WTC11 (cell line): ENCODE results near the gene RBM18. TPM values are rescaled to one million over a fixed set of nuclear protein-coding genes. Genes with fewer than 3 reads are reported as not detected.

Experiments used
- ARID4B ChIP-seq: sonication (generic); formaldehyde crosslinking; IDR thresholded peaks from 2 replicates; pipeline ENCODE4 v1.8.0; 2023; ENCODE audit warnings: missing genetic modification reagents, mild to moderate bottlenecking, borderline replicate concordance
- ATF1 ChIP-seq: sonication (generic); formaldehyde crosslinking; IDR thresholded peaks from 2 replicates; pipeline ENCODE4 v1.8.1; 2023; ENCODE audit warnings: mild to moderate bottlenecking, moderate library complexity, missing genetic modification reagents
- CDX4 ChIP-seq: fragments of 250-450 bp; sonication (Bioruptor Pico); IDR thresholded peaks from 2 replicates; pipeline ENCODE4 v1.9.0; 2021; ENCODE audit warnings: moderate library complexity, mild to moderate bottlenecking, inconsistent platforms, borderline replicate concordance
- FOXJ3 ChIP-seq: sonication (generic); formaldehyde crosslinking; IDR thresholded peaks from 2 replicates; pipeline ENCODE4 v1.9.0; 2021; ENCODE audit warnings: missing genetic modification reagents, mild to moderate bottlenecking, borderline replicate concordance
- FOXP4 ChIP-seq: sonication (generic); formaldehyde crosslinking; IDR thresholded peaks from 2 replicates; pipeline ENCODE4 v1.8.0; 2022; ENCODE audit warnings: mild to moderate bottlenecking, missing genetic modification reagents
- GTF2I ChIP-seq: fragments of 250-450 bp; sonication (Bioruptor Pico); conservative IDR thresholded peaks from 2 replicates; pipeline ENCODE4 v1.4.0; 2021; ENCODE audit warnings: mild to moderate bottlenecking
- IRF2 ChIP-seq: sonication (generic); formaldehyde crosslinking; IDR thresholded peaks from 2 replicates; pipeline ENCODE4 v1.8.0; 2022; ENCODE audit warnings: low read depth, missing genetic modification reagents, borderline replicate concordance
- JAZF1 ChIP-seq: fragments of 250-450 bp; sonication (Bioruptor Pico); IDR thresholded peaks from 2 replicates; pipeline ENCODE4 v1.9.0; 2021; ENCODE audit warnings: moderate library complexity, mild to moderate bottlenecking, inconsistent platforms
- JUN ChIP-seq: sonication (generic); formaldehyde crosslinking; IDR thresholded peaks from 2 replicates; pipeline ENCODE4 v1.8.0; 2023; ENCODE audit warnings: mild to moderate bottlenecking, missing genetic modification reagents
- NFATC4 ChIP-seq: fragments of 250-450 bp; sonication (Bioruptor Pico); IDR thresholded peaks from 2 replicates; pipeline ENCODE4 v1.9.0; 2021; ENCODE audit warnings: mild to moderate bottlenecking
- NFE2L1 ChIP-seq: sonication (generic); formaldehyde crosslinking; IDR thresholded peaks from 2 replicates; pipeline ENCODE4 v1.8.1; 2023; ENCODE audit warnings: missing genetic modification reagents
- NFYB ChIP-seq: sonication (generic); formaldehyde crosslinking; conservative IDR thresholded peaks from 2 replicates; pipeline ENCODE4 v1.8.0; 2022; ENCODE audit warnings: low read depth, missing genetic modification reagents
- NR2C2 ChIP-seq: sonication (generic); formaldehyde crosslinking; IDR thresholded peaks from 2 replicates; pipeline ENCODE4 v1.8.0; 2022; ENCODE audit warnings: mild to moderate bottlenecking, missing genetic modification reagents
- OVOL2 ChIP-seq: fragments of 250-450 bp; sonication (Bioruptor Pico); IDR thresholded peaks from 2 replicates; pipeline ENCODE4 v1.9.0; 2021; ENCODE audit warnings: mild to moderate bottlenecking, borderline replicate concordance
- RELA ChIP-seq: sonication (generic); formaldehyde crosslinking; IDR thresholded peaks from 2 replicates; pipeline ENCODE4 v1.8.1; 2022; ENCODE audit warnings: missing genetic modification reagents, mild to moderate bottlenecking, borderline replicate concordance
- SMAD4 ChIP-seq: sonication (generic); formaldehyde crosslinking; IDR thresholded peaks from 2 replicates; pipeline ENCODE4 v1.8.0; 2022; ENCODE audit warnings: mild to moderate bottlenecking, missing genetic modification reagents
- USF2 ChIP-seq: sonication (generic); formaldehyde crosslinking; IDR thresholded peaks from 2 replicates; pipeline ENCODE4 v1.8.1; 2023; ENCODE audit warnings: mild to moderate bottlenecking, missing genetic modification reagents, moderate library complexity
- ZNF121 ChIP-seq: sonication (generic); formaldehyde crosslinking; IDR thresholded peaks from 2 replicates; pipeline ENCODE4 v1.8.0; 2023; ENCODE audit warnings: missing genetic modification reagents
- ZNF219 ChIP-seq: sonication (generic); formaldehyde crosslinking; IDR thresholded peaks from 2 replicates; pipeline ENCODE4 v1.8.0; 2023; ENCODE audit warnings: missing genetic modification reagents, mild to moderate bottlenecking, borderline replicate concordance
- ZNF232 ChIP-seq: sonication (generic); formaldehyde crosslinking; IDR thresholded peaks from 2 replicates; pipeline ENCODE4 v1.8.0; 2022; ENCODE audit warnings: mild to moderate bottlenecking, missing genetic modification reagents
- ZNF512 ChIP-seq: sonication (generic); formaldehyde crosslinking; IDR thresholded peaks from 2 replicates; pipeline ENCODE4 v1.8.1; 2022; ENCODE audit warnings: missing genetic modification reagents, borderline replicate concordance
- total RNA-seq: library from RNA; stranded (reverse); gene quantifications from 3 replicates; pipeline ENCODE4 v1.2.3, GENCODE V29; 2021
- TF ChIP-seq, protein P1 (sequence below): fragments of 250-450 bp; sonication (Bioruptor Pico); IDR thresholded peaks from 2 replicates; pipeline ENCODE4 v1.8.0; 2021; ENCODE audit warnings: mild to moderate bottlenecking
- TF ChIP-seq, protein P2 (sequence below): sonication (generic); formaldehyde crosslinking; IDR thresholded peaks from 2 replicates; pipeline ENCODE4 v1.8.1; 2022; ENCODE audit warnings: mild to moderate bottlenecking, moderate library complexity, missing genetic modification reagents
- TF ChIP-seq, protein P3 (sequence below): sonication (generic); formaldehyde crosslinking; IDR thresholded peaks from 2 replicates; pipeline ENCODE4 v1.8.0; 2022; ENCODE audit warnings: mild to moderate bottlenecking, missing genetic modification reagents
- TF ChIP-seq, protein P4 (sequence below): fragments of 250-450 bp; sonication (Bioruptor Pico); IDR thresholded peaks from 2 replicates; pipeline ENCODE4 v1.9.0; 2021; ENCODE audit warnings: mild to moderate bottlenecking

The RBM18 gene
- total RNA-seq, 1 experiment from 2014 or later = 11.4 TPM

GRCh38 chr9:122226142-122226757 lies 38.4 kb downstream of the RBM18 start (continued):
- TF ChIP-seq SMAD4 = no peak
- TF ChIP-seq JAZF1 (CRISPR knock-in tag) = no peak
- TF ChIP-seq ARID4B (CRISPR knock-in tag) = no peak
- TF ChIP-seq NFYB (CRISPR knock-in tag) = 0 out of 2 replicates have a peak, but pooled peaks have one; percentile 10
- TF ChIP-seq, protein P1, sequence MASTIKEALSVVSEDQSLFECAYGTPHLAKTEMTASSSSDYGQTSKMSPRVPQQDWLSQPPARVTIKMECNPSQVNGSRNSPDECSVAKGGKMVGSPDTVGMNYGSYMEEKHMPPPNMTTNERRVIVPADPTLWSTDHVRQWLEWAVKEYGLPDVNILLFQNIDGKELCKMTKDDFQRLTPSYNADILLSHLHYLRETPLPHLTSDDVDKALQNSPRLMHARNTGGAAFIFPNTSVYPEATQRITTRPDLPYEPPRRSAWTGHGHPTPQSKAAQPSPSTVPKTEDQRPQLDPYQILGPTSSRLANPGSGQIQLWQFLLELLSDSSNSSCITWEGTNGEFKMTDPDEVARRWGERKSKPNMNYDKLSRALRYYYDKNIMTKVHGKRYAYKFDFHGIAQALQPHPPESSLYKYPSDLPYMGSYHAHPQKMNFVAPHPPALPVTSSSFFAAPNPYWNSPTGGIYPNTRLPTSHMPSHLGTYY (CRISPR knock-in tag) = no peak
- TF ChIP-seq ATF1 (CRISPR knock-in tag) = no peak
- peak; percentile 85 for TF ChIP-seq FOXP4
- TF ChIP-seq ZNF512 (CRISPR knock-in tag) = no peak
- TF ChIP-seq, protein P2, sequence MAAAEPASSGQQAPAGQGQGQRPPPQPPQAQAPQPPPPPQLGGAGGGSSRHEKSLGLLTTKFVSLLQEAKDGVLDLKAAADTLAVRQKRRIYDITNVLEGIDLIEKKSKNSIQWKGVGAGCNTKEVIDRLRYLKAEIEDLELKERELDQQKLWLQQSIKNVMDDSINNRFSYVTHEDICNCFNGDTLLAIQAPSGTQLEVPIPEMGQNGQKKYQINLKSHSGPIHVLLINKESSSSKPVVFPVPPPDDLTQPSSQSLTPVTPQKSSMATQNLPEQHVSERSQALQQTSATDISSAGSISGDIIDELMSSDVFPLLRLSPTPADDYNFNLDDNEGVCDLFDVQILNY (CRISPR knock-in tag) = no peak
- no peak for TF ChIP-seq RELA
- TF ChIP-seq GTF2I (CRISPR knock-in tag) = no peak
- no peak for TF ChIP-seq NFATC4
- no peak for TF ChIP-seq OVOL2 (CRISPR knock-in tag)
- TF ChIP-seq FOXJ3 = no peak
- TF ChIP-seq JUN = no peak
- TF ChIP-seq USF2 (CRISPR knock-in tag) = no peak
- TF ChIP-seq, protein P3, sequence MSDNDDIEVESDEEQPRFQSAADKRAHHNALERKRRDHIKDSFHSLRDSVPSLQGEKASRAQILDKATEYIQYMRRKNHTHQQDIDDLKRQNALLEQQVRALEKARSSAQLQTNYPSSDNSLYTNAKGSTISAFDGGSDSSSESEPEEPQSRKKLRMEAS = peak; percentile 95
- TF ChIP-seq CDX4 (CRISPR knock-in tag) = no peak
- TF ChIP-seq ZNF219 = 0 out of 2 replicates have a peak, but pooled peaks have one; percentile 54
- TF ChIP-seq NR2C2 (CRISPR knock-in tag) = no peak; the same call in 1 of the 2 replicates
- TF ChIP-seq NFE2L1 = peak; percentile 74; the same call in 1 of the 2 replicates
- TF ChIP-seq ZNF232 (CRISPR knock-in tag) = peak; percentile 94
- TF ChIP-seq, protein P4, sequence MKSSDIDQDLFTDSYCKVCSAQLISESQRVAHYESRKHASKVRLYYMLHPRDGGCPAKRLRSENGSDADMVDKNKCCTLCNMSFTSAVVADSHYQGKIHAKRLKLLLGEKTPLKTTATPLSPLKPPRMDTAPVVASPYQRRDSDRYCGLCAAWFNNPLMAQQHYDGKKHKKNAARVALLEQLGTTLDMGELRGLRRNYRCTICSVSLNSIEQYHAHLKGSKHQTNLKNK (CRISPR knock-in tag) = no peak
- no peak for TF ChIP-seq ZNF121
- no peak for TF ChIP-seq IRF2
